C1 segment of cervical spinal cord (tissue), 14 donors: ENCODE results near the gene EXOSC10.
A peak's percentile ranks its signal among the peaks of the same experiment; 100 is the strongest.
"Not testable (repeated sequence)": the region's sequence is repeated elsewhere in the genome, so short reads cannot be mapped to it uniquely, and the experiment has no call there.

Experiments used
- DNase-seq, 14 donors: peaks; one replicate each; lab custom pipeline; 2025; lab: John Stamatoyannopoulos, UW

The EXOSC10 gene

GRCh38 chr1:11109047-11109760 lies 9.5 kb upstream of the EXOSC10 start:
- peak in 1 of 14 donors; percentile 16 for DNase-seq

GRCh38 chr1:11107599-11107998 lies 7.9 kb upstream of the EXOSC10 start:
- DNase-seq = no peak

GRCh38 chr1:11105586-11105985 lies 5.9 kb upstream of the EXOSC10 start:
- no peak for DNase-seq

GRCh38 chr1:11101347-11101746 lies 1.7 kb upstream of the EXOSC10 start:
- DNase-seq = no peak

- DNase-seq = not testable (repeated sequence)
These were observed 1.1 kb upstream of the EXOSC10 start for GRCh38 chr1:11100806-11101205.

- DNase-seq = no peak
These were observed 452 bp upstream of the EXOSC10 start for GRCh38 chr1:11100149-11100493.

GRCh38 chr1:11098931-11099309 lies 749 bp downstream of the EXOSC10 start:
- no peak for DNase-seq

- DNase-seq = not testable (repeated sequence)
These were observed 15.9 kb downstream of the EXOSC10 start for GRCh38 chr1:11083784-11084183.

GRCh38 chr1:11080931-11081330 lies 18.7 kb downstream of the EXOSC10 start:
- DNase-seq = no peak

- no peak for DNase-seq
These were observed 21.0 kb downstream of the EXOSC10 start for GRCh38 chr1:11078631-11079030.

- DNase-seq = not testable (repeated sequence)
These were observed 26.3 kb downstream of the EXOSC10 start for GRCh38 chr1:11073398-11073797.

GRCh38 chr1:11072216-11072917 lies 27.3 kb downstream of the EXOSC10 start:
- DNase-seq = no peak

GRCh38 chr1:11071463-11072215 lies 28.0 kb downstream of the EXOSC10 start:
- no peak for DNase-seq

GRCh38 chr1:11070876-11071275 lies 28.8 kb downstream of the EXOSC10 start:
- no peak for DNase-seq

GRCh38 chr1:11068600-11069473 lies 30.8 kb downstream of the EXOSC10 start:
- DNase-seq = peak in 1 of 14 donors; percentile 30

- DNase-seq = no peak
These were observed 31.7 kb downstream of the EXOSC10 start for GRCh38 chr1:11067716-11068599.

- no peak for DNase-seq
These were observed 33.9 kb downstream of the EXOSC10 start for GRCh38 chr1:11065796-11066195.

- DNase-seq = no peak
These were observed 34.7 kb downstream of the EXOSC10 start for GRCh38 chr1:11064942-11065341.

GRCh38 chr1:11063937-11064537 lies 35.6 kb downstream of the EXOSC10 start:
- not testable (repeated sequence) for DNase-seq

- no peak for DNase-seq
These were observed 36.7 kb downstream of the EXOSC10 start for GRCh38 chr1:11062965-11063401.
